ENCODE data around the gene ZKSCAN8.
A peak's percentile ranks its signal among the peaks of the same experiment; 100 is the strongest.
"Not testable (repeated sequence)": the region's sequence is repeated elsewhere in the genome, so short reads cannot be mapped to it uniquely, and the experiment has no call there.

Gene ZKSCAN8

DNA sequence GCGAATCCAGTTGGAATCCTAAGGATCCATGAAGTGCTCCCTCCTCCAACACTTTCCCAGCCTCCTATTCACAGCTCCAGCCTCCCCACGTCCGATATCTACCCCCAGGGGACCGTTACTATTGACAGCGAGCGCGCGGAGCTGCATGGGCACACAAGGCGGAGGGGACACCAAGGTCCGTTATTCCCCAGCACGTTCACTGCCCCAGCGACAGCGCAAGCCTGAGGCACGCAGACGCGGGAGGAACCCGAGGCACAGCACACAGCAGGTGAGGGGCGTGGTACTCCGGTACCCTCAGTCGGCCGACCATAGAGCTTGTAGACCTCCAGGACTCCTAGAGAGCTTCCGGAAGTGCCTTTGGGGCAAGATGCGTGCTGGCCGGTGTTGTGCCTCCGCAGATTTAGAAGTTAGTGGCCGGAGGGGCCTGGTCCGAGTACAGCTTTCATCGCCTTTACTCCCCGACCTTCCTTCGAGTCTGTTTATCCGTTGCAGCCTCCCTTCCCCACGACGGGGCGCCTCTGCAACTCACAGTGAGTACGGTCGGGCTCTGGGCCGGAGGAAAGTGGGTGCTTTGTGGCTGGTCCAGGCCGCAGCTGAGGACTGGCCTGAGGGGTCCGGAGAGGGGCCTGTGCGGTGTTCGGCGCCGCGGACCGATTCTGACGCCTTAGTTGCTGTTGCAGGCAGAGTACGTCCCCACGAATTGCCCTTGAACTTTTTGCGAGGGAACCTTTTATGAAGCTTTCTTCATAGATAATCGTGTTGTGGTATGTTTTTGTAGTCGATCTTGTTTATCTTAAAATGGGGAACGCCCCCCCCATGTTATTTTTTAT lies at the start of gene ZKSCAN8:
ZKSCAN8 (plus strand) TSS at position 384 of the 830 bp plus-strand sequence. CDS start 6,525 bp downstream, outside the sequence.
- peak; percentile 94 to 96 for DNase-seq

DNA sequence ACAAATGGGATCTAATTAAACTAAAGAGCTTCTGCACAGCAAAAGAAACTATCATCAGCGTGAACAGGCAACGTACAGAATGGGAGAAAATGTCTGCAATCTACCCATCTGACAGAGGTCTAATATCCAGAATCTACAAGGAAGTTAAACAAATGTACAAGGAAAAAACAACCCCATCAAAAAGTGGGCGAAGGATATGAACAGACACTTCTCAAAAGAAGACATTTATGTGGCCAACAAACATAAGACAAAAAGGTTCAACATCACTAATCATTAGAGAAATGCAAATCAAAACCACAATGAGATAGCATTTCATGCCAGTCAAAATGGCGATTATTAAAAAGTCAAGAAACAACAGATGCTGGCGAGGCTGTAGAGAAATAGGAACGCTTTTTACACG lies 39.5 kb upstream of the ZKSCAN8 start:
- DNase-seq, result not testable (repeated sequence)

DNA sequence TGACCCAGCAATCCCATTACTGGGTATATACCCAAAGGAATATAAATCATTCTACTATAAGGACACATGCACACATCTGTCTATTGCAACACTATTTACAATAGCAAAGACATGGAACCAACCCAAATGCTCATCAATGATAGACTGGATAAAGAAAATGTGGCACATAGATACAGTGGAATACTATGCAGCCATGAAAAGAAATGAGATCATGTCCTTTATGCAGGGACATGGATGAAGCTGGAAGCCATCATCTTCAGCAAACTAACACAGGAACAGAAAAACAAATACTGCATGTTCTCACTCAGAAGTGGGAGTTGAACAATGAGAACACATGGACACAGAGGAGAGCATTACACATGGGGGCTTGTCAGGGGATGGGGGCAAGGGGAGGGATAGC lies 39.0 kb upstream of the ZKSCAN8 start:
- DNase-seq, result not testable (repeated sequence)

DNA sequence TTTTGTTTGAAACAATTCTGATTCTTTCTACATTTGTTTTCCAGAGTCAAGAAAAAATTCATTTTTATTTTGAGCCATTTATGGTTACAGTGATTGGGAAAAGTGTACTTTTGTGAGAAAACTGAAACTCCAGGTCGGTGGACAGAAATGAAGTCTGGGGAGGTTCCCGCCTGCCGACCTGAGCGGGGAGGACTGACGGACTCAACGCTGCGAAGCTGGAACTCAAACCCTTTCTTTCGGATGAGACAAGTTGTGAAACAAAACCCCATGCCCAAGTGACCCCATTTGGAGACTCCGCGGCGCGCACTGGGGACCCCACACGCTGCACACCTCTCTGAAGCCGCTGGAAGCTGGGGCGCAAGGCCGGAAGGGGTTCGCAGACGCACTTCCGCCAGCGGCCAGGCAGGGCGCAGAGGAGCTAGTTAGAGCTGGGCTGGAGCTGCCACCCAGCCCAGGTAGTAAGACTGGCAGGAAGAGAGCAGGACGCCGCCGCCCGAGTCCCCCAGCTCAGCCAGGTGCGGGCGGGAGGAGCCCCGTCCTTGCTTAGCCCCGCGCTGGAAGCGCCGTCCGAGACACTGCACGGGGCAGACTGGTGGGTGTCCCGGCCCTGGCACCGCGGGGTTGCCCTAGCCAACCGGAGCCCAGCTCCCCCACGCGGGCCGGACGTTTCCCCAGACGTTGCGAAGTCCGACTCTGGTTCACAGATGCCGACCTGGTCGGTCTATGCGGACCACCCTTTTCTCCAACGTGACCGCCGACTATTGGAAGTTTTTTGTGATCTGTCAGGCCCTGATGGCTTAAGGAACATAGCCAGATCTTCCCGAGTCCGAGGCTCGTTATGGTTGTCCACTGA lies 37.1 kb upstream of the ZKSCAN8 start:
- DNase-seq, result peak; percentile 71 to 78

DNA sequence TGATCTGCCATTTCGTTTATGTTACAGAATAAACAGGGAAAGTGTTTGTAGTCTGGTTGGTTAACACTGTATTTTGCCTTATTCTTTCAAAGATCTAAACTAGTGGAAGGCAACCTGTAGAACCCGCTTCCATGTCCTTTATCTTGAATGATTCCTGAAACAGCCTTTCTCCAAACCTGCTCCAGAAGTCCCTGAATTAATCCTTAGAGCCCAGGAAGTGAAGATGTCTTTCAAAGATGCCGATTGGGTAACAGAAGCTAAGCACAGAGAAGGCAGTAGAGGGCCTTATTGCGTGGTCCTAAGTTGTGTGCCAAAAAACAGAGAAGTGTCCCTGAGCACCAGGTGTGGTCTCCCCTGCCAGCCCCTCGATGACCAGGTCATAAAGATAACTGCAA lies 36.4 kb upstream of the ZKSCAN8 start:
- DNase-seq, result peak; percentile 4 to 53

DNA sequence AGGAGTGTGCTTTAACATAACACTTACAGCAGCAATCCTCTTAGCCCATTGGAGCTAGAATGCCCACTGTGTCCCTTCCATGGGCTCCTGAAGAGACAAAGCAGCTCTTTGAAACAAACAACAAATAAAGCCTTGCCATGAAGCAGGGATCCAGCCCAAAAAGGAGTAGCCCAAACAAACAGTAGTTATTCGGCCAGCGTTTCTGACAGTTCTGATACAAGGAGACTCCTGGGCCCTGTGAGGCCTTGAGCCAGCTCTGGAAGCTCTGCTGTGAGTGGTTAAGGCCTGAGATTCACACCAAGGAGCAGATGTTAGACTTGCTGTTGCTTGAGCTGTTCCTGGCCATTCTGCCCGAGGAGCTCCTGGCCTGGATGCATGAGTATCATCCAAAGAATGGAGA lies 34.2 kb upstream of the ZKSCAN8 start:
- no peak for DNase-seq

DNA sequence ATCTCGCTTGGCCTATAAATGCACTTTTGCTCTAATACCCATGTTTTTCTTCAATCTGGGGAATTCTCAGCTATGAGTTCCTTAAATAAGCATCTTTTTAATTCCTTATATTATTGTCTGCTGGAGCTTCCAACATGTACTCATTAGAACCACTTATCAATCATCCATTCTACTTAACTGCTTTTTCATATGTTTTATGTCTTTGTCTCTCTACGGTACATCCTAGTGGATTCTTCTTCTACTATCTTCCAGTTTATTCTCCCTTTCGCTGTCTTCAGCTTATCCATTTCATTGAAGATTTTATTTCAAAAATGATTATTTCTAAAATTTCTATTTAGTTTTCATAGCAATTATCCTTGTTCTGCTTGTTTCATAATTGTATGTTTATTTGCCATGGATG lies 29.7 kb upstream of the ZKSCAN8 start:
- no peak for DNase-seq

DNA sequence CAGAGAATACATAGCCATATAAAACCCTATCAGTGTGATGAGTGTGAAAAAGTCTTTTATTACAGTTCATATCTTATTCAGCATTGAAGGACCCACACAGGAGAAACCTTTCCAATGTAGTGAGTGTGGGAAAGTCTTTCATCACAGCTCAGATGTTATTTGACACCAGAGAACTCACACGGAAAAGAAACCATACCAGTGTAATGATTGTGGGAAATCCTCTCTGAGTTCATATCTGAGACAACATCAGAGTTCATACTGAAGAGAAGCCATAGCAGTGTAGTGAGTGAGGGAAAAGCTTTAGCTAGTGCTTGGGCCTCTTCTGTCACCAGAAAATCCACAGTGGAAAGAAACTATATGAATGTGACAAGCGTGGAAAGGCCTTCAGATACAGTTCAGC lies 25.9 kb upstream of the ZKSCAN8 start:
- no peak for DNase-seq

DNA sequence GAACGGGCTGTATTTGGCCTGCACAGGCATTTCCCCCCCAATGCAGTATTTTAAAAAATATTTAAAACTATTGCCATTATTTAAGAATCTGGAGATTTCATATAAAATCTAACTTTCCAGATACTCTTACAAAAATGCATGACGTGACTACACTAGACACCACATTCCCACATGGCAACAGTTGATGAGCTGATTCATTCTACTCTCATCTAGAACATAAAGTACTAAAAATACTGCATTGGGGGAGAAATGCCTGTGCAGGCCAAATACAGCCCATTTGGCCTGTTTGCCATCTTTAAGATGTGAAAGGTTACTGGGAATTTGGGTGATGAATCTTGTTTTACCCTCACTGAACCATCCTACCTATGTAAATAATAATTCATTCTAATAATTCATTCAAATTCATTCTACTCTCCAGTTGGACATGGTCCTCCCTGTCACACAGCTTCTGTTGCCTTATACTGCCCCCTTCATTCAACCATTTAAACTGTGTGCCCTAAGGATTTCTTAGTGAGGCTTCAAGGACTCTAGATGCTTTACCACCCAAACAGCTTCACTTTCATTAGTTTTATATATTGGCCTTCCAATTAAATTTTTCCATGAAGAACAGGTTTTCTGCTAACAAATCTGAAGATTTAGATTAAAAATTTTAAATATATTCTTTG lies 24.2 kb upstream of the ZKSCAN8 start:
- DNase-seq, result no peak

DNA sequence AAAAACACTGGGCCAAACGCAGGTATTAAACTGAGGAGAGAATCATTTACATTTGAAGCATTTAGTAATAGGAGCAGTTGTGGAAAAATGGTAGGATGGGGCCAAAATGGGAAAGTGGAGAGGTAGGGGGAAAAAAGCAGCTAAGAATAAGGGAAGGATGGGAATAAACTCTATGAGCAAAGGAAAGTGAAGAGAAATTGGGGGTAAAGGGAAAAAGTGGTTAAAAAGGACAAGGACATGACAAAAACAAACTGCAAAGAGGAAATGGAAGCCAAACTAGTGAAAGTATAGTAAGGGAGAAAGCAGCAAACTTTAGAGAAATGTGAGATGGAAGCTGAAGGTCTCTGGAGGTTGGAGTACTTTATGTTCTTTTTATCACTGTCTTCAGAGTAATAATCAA lies 23.5 kb upstream of the ZKSCAN8 start:
- no peak for DNase-seq

DNA sequence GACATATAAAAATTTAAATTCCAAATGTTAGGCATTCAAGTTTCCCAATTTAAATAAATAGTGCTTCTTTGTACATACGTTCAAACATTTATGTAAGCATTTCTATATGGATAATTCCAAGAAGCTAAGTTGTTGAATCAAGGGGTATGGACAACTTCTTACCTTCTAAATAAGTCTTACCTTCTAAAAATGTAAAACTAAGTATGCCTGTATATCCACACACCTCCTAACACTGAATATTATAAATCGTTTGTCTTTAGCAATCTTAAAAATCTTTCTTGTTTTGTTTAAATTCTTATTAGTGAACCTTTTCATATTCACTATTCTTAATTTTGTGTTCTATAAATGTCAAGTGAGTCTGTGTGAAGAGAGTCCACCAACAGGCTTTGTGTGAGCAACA lies 19.8 kb upstream of the ZKSCAN8 start:
- no peak for DNase-seq

DNA sequence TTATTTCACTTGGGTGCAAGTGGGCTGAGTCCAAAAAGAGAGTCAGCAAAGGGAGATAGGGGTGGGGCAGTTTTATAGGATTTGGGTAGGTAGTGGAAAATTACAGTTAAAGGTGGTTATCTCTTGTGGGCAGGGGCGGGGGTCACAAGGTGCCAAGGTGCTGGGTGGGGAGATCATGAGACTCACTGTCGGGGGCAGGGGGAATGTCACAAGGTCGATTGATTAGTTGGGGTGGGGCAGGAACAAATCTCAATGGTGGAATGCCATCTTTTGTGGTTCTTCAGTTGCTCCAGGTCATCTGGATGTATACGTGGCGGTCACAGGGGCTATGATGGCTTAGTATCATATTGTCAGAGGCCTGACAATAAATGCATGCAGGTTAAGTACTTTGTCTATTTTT lies 19.4 kb upstream of the ZKSCAN8 start:
- DNase-seq, result not testable (repeated sequence)

DNA sequence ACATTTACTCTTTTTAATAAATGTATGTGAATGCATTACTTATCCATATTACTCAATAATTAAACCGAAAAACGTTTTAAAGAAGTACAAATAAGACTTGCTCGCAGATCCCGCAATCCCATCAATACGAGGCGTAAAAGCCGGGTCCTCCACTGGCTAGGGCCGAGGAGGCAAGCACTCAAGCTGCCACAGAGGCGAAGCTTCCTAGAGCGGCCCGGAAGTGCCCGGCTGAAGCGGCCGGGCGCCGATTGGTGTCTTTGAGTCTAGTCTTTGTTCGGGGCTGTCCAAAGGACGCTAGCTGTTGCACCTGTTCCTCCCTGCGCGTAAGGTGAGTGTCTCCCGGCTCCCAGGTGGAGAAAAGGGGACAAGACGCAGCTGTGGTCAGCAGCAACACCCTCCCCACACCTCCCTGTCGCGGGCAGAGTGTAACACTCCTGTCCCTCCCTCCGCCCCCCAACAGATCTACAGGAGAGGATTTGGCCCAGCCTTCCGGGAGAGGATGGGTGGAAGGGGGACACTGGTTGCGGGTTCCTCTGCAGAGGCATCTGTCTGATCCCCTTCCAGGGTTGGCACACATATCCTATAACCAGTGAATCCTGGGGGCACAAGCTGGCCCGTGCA lies 17.2 kb upstream of the ZKSCAN8 start, which contains the start of gene ZSCAN16:
ZSCAN16 (plus strand) TSS at position 260 of the 621 bp plus-strand sequence. CDS start 835 bp downstream, outside the sequence.
- DNase-seq, result no peak

DNA sequence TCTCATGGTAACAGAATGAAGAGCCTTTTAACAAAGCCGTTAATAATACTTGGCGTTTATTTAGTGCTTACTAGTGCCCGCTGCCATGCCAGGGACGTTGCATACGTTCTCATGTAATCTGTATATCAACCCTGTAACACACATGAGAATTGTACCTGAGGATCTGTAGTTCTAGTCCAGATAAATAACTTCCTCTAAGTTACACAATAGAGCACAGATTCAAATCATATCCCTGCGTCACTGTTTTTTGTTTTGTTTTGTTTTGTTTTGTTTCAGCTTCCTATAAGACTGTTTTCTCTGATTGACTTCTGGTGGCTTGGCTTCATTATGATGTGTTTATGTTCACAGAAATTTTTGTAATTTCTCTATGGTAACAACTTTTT lies 16.7 kb upstream of the ZKSCAN8 start:
- no peak for DNase-seq

DNA sequence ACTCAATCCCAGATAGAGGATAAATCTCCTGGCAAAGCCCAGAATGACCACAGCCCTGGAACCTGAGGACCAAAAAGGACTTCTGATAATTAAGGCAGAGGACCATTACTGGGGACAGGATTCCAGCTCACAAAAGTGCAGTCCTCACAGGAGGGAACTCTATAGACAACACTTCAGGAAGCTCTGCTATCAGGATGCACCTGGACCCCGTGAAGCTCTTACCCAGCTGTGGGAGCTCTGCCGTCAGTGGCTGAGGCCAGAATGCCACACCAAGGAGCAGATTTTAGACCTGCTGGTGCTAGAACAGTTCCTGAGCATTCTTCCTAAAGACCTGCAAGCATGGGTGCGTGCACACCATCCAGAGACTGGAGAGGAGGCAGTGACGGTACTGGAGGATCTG lies 16.3 kb upstream of the ZKSCAN8 start:
- DNase-seq, result no peak

DNA sequence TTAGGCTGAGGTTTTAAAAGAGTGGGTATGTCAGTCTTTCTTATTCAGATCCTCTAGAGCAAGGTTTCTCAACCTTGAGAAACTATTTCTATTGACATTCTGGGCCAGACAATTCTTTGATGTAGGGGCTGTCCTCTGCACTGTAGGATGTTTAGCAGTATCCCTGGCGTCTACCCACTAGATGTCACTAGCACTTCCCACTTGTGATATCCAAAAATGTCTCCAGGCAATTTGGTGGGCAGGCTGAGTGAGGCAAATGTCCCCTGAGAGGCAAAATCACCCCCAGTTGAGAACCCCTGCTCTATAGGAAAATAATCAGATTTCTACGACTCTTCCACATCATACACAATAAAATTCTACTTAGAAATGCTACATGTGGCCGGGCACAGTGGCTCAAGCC lies 7.7 kb upstream of the ZKSCAN8 start:
- peak in 1 of 2 experiments; percentile 55 for DNase-seq

DNA sequence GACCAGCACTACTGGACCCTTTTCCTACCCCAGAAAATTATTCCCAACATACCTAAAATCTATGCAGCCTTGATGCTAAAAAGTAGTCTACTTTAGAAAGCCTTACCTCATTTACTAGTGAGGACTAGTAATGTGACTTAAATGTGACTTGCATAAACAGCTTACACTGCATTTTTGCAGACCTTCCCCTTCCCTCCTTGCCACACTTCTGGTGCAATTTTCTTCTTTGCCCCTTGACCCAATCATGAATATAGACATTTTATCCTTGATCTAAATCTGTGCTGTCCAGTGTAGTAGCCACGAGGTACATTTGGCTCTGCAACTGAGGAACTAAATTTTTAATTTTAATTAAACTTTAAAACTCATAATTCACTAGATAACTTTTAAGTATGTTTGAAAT lies 7.0 kb upstream of the ZKSCAN8 start:
- DNase-seq, result no peak

DNA sequence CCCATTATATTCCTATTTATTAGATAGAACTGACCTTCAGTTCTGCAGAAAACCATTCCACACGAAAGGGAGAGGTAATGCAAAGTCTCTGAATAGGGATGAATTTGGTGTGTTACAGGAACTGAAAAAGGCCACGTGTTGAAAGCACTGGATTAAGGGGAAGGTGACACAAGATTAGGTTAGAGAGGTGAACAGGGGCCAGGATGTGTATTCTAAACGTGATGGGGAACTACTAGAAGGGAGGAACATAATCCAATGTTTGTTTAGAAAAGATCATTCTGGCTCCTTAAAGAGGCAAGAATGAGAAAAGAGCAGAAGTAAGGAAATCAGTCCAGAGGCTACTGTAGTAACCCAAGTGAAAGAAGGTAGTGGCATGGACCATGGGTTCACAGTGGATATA lies 6.3 kb upstream of the ZKSCAN8 start:
- no peak for DNase-seq

DNA sequence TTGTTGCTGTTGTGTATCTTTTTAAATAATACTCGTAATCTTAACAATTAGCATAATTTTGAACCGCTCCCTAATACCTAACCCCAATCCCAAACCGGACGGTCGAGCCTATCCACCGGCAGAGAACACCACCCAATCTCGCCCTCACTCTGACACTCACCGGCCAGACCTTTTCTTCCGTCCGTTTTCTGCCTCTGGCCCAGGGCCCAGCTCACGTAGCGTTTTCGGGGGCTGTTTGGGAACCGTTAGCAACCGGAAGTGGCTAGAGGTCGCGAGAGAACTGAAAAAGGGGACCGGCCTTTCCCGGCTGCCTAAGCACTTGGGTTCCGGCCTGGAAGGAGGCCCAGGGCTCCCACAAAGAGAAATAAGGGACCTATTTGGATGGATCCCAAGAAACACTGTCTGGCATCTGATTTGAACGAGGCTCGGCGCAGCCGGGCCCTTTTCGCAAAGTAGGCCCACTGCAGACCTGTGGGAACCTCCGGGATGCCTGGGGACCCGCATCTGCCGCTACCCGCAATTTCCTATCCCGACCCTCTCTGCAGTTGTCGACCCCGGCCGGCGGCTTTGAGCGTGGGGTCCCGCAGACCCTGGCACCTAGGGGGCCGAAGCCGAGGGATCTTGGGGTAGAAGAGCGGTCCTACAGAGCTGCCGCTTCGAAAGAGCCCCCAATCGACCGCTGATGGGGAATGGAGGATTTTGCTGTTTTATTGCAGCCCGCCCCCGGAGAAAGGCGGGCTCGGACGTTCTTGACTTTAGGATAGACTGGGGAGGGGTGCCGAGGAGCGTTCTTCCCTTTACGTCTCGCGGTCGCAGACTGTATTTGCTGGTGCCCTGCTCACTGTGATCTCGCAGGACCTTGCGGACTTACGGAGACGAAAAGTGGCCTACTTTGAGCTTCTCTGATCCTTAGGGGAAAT lies 4.8 kb upstream of the ZKSCAN8 start:
- peak; percentile 93 to 97 for DNase-seq

DNA sequence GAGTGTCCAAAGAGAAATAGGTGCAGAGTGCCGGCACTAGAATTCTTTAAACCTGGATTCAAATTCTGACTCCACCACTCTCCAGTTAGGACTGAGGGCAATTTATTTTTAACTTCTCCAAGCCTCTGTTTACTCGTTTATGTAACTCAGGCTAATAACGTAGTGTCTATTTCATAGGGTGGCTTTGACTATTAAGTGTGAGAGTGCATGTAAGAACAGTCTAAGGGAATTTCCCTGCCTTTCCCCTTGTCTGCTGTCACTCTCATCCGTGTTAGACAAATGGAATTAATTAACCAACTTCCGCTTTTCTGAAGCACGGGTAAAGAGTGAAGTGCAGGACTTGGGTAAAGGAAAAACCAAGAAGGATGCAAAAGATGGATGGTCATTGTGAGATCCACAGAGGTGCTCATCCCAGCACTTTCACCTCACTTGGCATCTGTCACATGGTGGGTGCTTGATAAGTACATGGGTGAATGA lies 4.1 kb upstream of the ZKSCAN8 start:
- DNase-seq, result peak in 1 of 2 experiments; percentile 31

DNA sequence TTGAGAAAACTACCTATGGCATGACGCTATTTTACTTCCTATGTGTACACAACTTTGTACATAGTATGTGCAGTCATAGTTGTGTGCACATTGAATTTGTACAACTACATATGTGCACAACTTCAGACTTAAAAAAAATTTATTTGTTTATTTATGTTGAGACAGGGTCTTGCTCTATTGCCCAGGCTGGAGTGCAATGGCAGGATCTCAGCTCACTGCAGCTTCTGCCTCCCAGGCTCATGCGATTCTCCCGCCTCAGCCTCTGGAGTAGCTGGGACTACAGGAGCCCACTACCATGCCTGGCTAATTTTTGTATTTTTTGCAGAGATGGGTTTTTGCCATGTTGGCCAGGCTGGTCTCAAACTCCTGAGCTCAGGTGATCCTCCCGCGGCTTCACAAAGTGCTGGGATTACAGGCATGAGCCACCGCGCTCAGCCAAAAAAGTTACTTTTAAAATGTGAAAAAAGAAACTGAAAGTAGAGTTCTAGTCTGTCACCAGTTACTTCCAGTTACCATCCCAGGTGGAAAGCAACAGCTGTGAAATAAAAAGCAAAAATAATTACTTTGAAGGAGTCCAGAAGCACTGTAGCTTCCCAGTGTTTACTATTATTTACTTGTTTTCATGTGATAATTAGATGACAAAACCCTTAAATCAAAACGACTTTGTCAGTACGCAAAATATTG lies 1.7 kb upstream of the ZKSCAN8 start:
- DNase-seq, result no peak
